ENCODE data around the gene LRRC61. TPM values are rescaled to one million over a fixed set of nuclear protein-coding genes. Genes with fewer than 3 reads are reported as not detected.

The LRRC61 gene
- total RNA-seq, 6 experiments from 2014 or later = 13.0 to 33.0 (median 19.1) TPM

- H3K4me1 ChIP-seq = peaks cover 0 to 55% (median 27%) of the 10 kb centered on the region in 4 donors
- 12% methylated on average over 7 of the region's 7 CpGs for WGBS (ENCODE audit: insufficient coverage, low coverage, low lambda C conversion rate, missing lambda C conversion rate)
- ATAC-seq (peak; percentile 37 to 51 (median 46)), DNase-seq (peak in 1 of 3 donors; percentile 72)
- no peak for TF ChIP-seq CTCF (IDR thresholded peaks at IDR 0.05)
- H3K27ac ChIP-seq = peak overlapping the region; percentile 53 to 87 (median 78)
- no peak overlapping the region for H3K4me3 ChIP-seq
- no peaks in the 10 kb centered on the region for H3K27me3 ChIP-seq
- H3K9me3 ChIP-seq = no peaks in the 10 kb centered on the region
- intact Hi-C loops (cut with DNase I) = no loop called here
- H3K36me3 ChIP-seq = peaks cover 0 to 7% (median 1%) of the 10 kb centered on the region in 4 donors
Measured at GRCh38 chr7:150335108-150335773, 12.1 kb downstream of the LRRC61 start.

- no peaks in the 10 kb centered on the region for H3K27me3 ChIP-seq
- DNase-seq (peak; percentile 74 to 87 (median 81)), ATAC-seq (peak; percentile 39 to 63 (median 58))
- no peak overlapping the region for H3K4me3 ChIP-seq
- TF ChIP-seq CTCF (IDR thresholded peaks at IDR 0.05) (no peak), POLR2A (IDR thresholded peaks at IDR 0.05) (no peak)
- peak overlapping the region; percentile 53 to 87 (median 78) for H3K27ac ChIP-seq
- 41% methylated on average over 6 of the region's 6 CpGs for WGBS (ENCODE audit: insufficient coverage, low coverage, low lambda C conversion rate, missing lambda C conversion rate)
- H3K4me1 ChIP-seq = peaks cover 0 to 55% (median 27%) of the 10 kb centered on the region in 4 donors
- intact Hi-C loops (cut with DNase I) = no loop called here
- no peaks in the 10 kb centered on the region for H3K9me3 ChIP-seq
- H3K36me3 ChIP-seq = peaks cover 0 to 2% (median 1%) of the 10 kb centered on the region in 4 donors
Measured at GRCh38 chr7:150335774-150336112, 12.6 kb downstream of the LRRC61 start.

GRCh38 chr7:150336746-150337145, 13.6 kb downstream of the LRRC61 start:
- peak in 1 of 4 donors; percentile 0 for ATAC-seq
- Histone ChIP-seq H3K27ac (peak overlapping the region in 2 of 3 donors; percentile 1 to 87), H3K36me3 (peaks cover 0 to 2% (median 0%) of the 10 kb centered on the region in 4 donors), H3K9me3 (no peaks in the 10 kb centered on the region), H3K4me1 (peaks cover 0 to 55% (median 27%) of the 10 kb centered on the region in 4 donors), H3K27me3 (no peaks in the 10 kb centered on the region), H3K4me3 (peak overlapping the region in 1 of 3 donors; percentile 2)
- no peak for DNase-seq
- no CpG with 5 or more reads among the region's 14 CpGs for WGBS (ENCODE audit: insufficient coverage, low coverage, low lambda C conversion rate, missing lambda C conversion rate)
- intact Hi-C loops (cut with DNase I) = no loop called here
- no peak for TF ChIP-seq POLR2A (IDR thresholded peaks at IDR 0.05)
- TF ChIP-seq CTCF (IDR thresholded peaks at IDR 0.05) = no peak

GRCh38 chr7:150337179-150337578, 14.0 kb downstream of the LRRC61 start:
- WGBS (ENCODE audit: insufficient coverage, low coverage, low lambda C conversion rate, missing lambda C conversion rate) = 40% methylated on average over 2 of the region's 18 CpGs
- H3K27me3 ChIP-seq = no peaks in the 10 kb centered on the region

More at GRCh38 chr7:150337179-150337578, 14.0 kb downstream of the LRRC61 start:
- TF ChIP-seq POLR2A (IDR thresholded peaks at IDR 0.05) (no peak), CTCF (IDR thresholded peaks at IDR 0.05) (no peak)
- intact Hi-C loops (cut with DNase I) = no loop called here
- peak; percentile 69 to 88 (median 86) for DNase-seq
- H3K4me3 ChIP-seq = peak overlapping the region in 1 of 3 donors; percentile 2
- H3K4me1 ChIP-seq = peaks cover 0 to 59% (median 30%) of the 10 kb centered on the region in 4 donors
- peak; percentile 33 to 46 (median 36) for ATAC-seq
- H3K36me3 ChIP-seq = peaks cover 0 to 2% (median 0%) of the 10 kb centered on the region in 4 donors
- peak overlapping the region; percentile 1 to 87 (median 26) for H3K27ac ChIP-seq
- H3K9me3 ChIP-seq = no peaks in the 10 kb centered on the region
